NCI-H1436 (cell line): Measurements from ENCODE around the gene LHFPL4.
"Not testable (repeated sequence)": the region's sequence is repeated elsewhere in the genome, so short reads cannot be mapped to it uniquely, and the experiment has no call there.

ENCODE experiments used
- DNase-seq: peaks from one replicate; lab custom pipeline; 2025; lab: John Stamatoyannopoulos, UW

The LHFPL4 gene

GRCh38 chr3:9553021-9553947 is at the start of gene LHFPL4:
Gene LHFPL4, minus strand, starts transcription at chr3:9553822. Its CDS starts 1,143 bp downstream, at chr3:9552679.
- peak; percentile 0 for DNase-seq

- DNase-seq = no peak
These were observed 49.0 kb upstream of the LHFPL4 start for GRCh38 chr3:9602620-9603019.

- DNase-seq = not testable (repeated sequence)
These were observed 47.5 kb upstream of the LHFPL4 start for GRCh38 chr3:9601006-9601581.

- DNase-seq = no peak
These were observed 47.0 kb upstream of the LHFPL4 start for GRCh38 chr3:9600597-9600996.

- DNase-seq = no peak
These were observed 45.3 kb upstream of the LHFPL4 start for GRCh38 chr3:9598783-9599387.

- no peak for DNase-seq
These were observed 42.3 kb upstream of the LHFPL4 start for GRCh38 chr3:9595877-9596276.

GRCh38 chr3:9591781-9592180 is 38.2 kb upstream of the LHFPL4 start:
- DNase-seq = not testable (repeated sequence)

- no peak for DNase-seq
These were observed 36.7 kb upstream of the LHFPL4 start for GRCh38 chr3:9590282-9590791.

- no peak for DNase-seq
These were observed 30.2 kb upstream of the LHFPL4 start for GRCh38 chr3:9583792-9584191.

GRCh38 chr3:9583371-9583770 is 29.7 kb upstream of the LHFPL4 start:
- DNase-seq = no peak

GRCh38 chr3:9582332-9582731 is 28.7 kb upstream of the LHFPL4 start:
- no peak for DNase-seq

- DNase-seq = no peak
These were observed 28.1 kb upstream of the LHFPL4 start for GRCh38 chr3:9581742-9582141.

GRCh38 chr3:9569054-9569453 is 15.4 kb upstream of the LHFPL4 start:
- no peak for DNase-seq

- DNase-seq = no peak
These were observed 11.7 kb upstream of the LHFPL4 start for GRCh38 chr3:9565316-9565715.

- DNase-seq = no peak
These were observed 10.2 kb upstream of the LHFPL4 start for GRCh38 chr3:9563851-9564250.

GRCh38 chr3:9560056-9560455 is 6.4 kb upstream of the LHFPL4 start:
- DNase-seq = not testable (repeated sequence)

- no peak for DNase-seq
These were observed 409 bp upstream of the LHFPL4 start for GRCh38 chr3:9553948-9554513.

GRCh38 chr3:9552252-9552999 is 1.2 kb downstream of the LHFPL4 start:
- no peak for DNase-seq

GRCh38 chr3:9550999-9551398 is 2.6 kb downstream of the LHFPL4 start:
- no peak for DNase-seq

GRCh38 chr3:9549600-9549999 is 4.0 kb downstream of the LHFPL4 start:
- no peak for DNase-seq

GRCh38 chr3:9548991-9549390 is 4.6 kb downstream of the LHFPL4 start:
- DNase-seq = no peak

- DNase-seq = no peak
These were observed 11.4 kb downstream of the LHFPL4 start for GRCh38 chr3:9542182-9542581.
